Measurements from ENCODE around the gene C1QBP. TPM values are rescaled to one million over a fixed set of nuclear protein-coding genes. Genes with fewer than 3 reads are reported as not detected.

C1QBP gene, protein sequence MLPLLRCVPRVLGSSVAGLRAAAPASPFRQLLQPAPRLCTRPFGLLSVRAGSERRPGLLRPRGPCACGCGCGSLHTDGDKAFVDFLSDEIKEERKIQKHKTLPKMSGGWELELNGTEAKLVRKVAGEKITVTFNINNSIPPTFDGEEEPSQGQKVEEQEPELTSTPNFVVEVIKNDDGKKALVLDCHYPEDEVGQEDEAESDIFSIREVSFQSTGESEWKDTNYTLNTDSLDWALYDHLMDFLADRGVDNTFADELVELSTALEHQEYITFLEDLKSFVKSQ
- 100 to 1,000 TPM; 157 to 179 (median 170) TPM for polyA plus RNA-seq (ENCODE audit: insufficient read length in 4 of 4)

DNA sequence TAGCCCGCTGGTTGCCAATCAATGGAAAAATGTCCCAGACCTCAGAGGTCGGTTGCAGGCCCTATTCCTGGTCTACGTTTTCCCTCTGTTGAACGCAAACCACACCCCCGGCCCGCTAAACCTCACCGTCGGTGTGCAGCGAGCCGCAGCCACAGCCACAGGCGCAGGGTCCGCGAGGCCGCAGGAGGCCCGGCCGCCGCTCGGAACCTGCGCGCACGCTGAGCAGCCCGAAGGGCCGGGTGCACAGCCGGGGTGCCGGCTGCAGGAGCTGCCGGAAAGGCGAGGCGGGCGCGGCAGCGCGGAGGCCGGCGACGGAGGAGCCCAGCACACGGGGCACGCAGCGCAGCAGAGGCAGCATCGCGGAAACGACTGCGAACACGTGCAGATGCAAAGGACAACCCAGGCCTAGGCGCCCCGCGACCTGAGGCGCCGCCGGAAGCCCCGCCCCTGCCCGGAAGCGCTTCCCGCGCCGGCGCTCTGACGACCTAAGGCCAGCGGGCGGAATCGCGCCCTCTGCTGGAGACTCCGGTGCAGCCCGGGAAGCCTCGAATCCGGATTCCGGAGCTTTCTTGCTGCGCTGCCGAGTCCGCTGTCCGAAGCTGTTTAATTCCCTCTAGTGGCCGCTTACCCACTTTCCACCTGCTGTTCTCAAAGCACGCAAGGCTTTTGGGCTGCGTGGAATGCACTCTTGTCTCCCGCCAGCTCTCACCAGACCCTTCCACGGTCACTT is at the start of gene C1QBP:
Gene C1QBP (minus strand): TSS at position 440 of the 730 bp plus-strand sequence. CDS start 82 bp downstream, at position 358.
- DNase-seq (ENCODE audit: low read depth in 4 of 4, low spot score in 3 of 4): peak; percentile 86 to 94 (median 90)

DNA sequence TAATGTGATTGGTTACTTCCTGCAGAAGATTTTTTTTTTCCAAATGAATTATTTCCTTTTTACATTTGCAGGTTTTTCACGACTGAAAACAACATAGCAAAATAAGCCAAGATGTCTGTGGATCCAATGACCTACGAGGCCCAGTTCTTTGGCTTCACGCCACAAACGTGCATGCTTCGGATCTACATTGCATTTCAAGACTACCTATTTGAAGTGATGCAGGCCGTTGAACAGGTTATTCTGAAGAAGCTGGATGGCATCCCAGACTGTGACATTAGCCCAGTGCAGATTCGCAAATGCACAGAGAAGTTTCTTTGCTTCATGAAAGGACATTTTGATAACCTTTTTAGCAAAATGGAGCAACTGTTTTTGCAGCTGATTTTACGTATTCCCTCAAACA is 49.8 kb upstream of the C1QBP start:
- no peak for DNase-seq (ENCODE audit: low read depth in 4 of 4, low spot score in 3 of 4)

DNA sequence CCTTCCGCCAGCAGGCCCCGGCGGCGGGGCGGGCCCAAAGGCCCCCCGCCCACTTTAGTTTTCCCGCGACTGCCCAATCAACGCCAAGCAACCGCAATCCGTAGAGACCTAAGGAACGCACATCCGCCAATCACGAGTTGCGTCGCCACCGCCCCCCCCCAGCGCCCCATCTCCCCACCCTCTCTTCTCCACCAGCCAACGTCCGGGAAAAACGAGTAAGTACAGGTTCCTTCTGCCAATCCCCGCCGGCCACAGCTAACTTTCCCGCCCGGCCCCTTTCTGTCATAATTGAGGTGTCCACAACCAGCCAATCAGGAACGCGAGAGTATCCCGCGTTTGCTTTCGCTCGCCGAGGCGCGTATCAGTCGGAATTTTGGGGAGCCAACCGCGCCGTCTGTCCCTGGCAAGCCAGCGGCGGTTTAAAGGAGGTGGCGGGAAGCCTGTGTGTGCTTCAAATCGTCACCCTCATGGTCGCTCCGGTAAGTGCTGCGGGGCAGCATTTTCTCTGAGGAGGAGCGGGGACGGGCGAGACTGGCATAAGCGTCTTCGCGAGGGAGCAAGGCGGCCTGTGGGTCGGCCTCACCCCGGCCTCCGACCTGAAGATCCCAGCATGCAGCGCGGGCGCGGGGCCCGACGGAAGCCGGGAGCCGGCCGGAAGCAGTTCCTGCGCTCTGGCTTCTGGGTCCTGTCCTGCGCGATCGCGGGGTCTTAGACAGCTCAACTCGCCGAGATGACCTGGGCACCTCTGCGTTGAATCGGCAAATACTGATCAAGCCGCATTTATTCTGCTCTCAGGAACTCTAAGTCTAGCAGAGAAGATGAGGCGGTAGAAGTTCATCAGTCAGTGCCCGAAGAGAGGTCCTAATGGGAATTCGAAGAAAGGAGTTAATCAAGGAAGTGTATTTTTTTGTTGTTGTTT is 47.5 kb upstream of the C1QBP start, which contains the start of gene MIS12:
Gene MIS12 (plus strand): TSS at position 361 of the 919 bp plus-strand sequence. CDS start 2,297 bp downstream, outside the sequence.
- DNase-seq (ENCODE audit: low read depth in 4 of 4, low spot score in 3 of 4): peak; percentile 93 to 98 (median 96)

DNA sequence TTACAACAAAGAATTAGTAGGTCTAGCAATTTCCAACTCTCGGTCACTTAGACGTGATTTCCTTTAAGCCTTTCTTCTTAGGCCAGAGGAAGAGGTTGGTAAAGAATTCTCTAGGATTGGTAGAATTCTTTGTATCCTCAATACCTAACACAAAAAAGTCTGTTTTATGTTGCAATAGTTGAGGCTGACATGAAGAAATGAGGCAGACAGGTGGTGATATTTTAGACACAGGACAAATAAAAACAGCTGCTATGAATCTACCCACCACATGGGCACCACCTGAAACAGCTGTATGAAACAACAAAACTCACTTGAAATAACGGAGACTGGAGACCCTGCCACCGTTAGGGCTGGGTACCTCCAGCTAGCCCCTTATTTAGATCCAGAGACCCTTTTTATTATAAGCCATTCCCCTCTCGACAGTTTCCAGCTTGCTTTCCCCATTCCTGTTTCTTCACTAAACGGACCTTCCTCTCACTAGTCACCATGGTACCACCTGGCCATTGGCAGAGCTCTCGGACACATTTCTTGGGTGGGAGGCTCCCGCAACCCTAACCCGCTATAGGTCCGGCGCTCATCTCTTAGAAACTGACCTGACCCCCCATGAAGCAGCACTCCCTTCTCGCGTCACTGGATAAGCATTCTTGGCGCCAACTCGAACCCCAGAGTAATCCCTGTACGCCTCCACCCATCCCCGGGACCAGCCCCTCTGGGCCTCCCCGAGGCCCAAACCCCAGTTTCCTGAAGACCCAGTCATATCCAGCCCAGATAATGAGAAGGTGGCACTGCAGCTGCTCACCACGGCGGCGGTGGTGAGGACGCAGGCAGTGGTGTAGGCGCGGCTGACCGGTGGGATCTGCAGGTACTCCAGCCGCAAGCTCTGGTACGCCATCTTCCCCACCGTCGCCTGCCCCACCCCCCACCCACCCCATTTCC is 46.6 kb upstream of the C1QBP start, which contains the start of gene DERL2:
Gene DERL2 (minus strand): TSS at position 909 of the 936 bp plus-strand sequence. CDS start 17 bp downstream, at position 892.
- DNase-seq (ENCODE audit: low read depth in 4 of 4, low spot score in 3 of 4): no peak

DNA sequence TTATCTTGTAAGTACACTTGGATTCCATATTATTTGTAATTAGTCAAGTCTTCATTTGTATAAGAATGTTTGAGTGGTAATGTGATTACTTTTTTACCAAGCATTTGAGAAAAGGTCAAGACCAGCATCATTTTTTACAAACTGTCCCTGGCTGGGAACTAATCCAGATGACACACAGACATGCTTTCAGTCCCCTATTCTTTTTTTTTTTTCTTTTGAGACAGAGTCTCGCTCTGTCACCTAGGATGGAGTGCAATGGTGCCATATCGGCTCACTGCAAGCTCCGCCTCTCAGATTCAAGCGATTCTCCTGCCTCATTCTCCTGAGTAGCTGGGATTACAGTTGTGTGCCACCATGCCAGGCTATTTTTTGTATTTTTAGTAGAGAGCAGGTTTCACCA is 42.5 kb upstream of the C1QBP start:
- no peak for DNase-seq (ENCODE audit: low read depth in 4 of 4, low spot score in 3 of 4)

DNA sequence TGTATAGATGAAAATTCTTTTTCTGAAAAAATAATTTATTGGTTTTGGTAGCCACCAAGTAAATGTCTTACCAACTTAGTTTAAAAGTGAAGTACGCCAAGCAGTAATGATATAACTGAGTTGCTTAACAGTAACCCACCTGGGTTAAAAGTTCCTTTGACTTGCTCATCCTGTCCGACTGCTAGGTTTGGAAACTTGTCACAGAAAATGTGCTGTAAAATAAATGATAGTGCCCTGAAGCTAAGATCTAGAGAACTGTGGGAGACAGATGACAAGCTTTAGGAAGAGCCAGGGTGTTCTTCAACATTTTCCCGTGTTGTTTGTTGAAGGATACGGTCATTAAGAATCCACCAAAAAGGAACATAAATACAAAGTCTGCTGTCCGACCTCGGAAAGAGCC is 42.0 kb upstream of the C1QBP start:
- no peak for DNase-seq (ENCODE audit: low read depth in 4 of 4, low spot score in 3 of 4)

DNA sequence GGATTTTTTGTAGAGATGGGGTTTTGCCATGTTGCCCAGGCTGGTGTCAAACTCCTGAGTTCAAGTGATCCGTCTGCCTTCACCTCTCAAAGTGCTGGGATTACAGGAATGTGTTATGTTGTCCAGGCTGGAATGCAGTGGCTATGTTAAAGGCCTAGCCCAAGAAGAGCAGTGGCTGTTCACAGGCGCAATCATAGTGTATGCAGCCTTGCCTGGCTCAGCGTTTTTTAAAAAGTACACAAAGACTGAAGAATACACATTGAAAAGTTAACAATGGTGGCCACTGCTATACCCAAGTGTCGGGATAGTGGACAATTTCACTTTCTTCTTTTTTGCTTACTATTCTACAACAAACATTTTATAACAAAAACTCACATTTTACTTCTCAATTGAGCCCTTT is 40.0 kb upstream of the C1QBP start:
- DNase-seq (ENCODE audit: low read depth in 4 of 4, low spot score in 3 of 4): no peak

DNA sequence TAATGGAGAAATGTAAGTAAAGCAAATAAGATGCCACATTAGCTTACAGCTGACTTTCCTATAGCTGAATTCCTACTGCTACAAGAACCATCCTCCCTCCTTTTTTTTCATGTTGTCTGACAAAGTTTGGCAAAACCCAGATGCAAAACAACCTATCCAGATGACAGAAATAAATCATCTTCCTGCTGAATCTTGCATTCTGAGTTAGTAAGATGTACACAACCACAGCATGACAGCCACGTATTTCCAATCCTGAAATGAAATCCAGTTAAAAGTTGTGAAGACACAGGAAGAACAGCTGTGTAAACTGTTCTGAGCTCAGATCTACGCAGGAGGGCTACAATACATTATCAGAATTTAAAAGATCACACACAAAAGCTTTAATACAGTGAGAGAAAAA is 35.0 kb upstream of the C1QBP start:
- no peak for DNase-seq (ENCODE audit: low read depth in 4 of 4, low spot score in 3 of 4)

DNA sequence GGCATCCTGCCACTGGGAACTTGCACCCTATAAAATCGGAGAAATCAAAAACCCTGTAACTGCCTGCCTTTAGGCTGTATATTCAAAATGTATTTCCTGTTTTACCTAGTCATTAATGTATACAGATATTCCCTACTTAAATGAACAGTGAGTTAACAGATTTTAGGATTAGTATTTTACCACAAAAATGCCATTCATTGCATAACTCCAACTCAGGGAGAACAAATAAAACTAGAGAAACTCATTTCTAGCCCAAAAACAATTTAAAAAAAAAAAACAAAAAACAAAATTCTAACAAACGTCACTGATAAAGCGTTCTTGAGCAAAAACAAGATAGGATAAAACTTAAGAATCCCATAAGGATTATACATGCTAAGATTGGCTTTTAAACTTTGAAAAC is 33.6 kb upstream of the C1QBP start:
- DNase-seq (ENCODE audit: low read depth in 4 of 4, low spot score in 3 of 4): no peak

DNA sequence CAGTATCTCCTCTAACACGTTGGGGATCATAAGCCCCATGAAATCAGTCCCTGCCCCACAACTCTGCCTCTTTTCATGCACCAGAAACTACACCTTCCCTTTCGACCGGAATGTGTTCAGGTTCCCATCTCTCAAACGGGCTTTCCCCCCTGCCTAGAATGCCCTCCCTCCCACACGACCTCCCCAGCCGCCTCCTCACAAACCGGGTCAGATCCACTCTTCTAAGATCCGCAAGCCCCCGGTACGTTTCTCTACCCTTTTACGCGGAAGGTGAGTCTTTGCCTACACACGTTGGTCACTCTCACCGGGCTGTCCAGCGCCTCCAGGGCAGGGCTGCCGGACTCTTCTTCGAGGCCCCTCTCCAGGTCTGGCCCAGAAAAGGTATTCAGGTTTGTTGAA is 29.1 kb upstream of the C1QBP start:
- DNase-seq (ENCODE audit: low read depth in 4 of 4, low spot score in 3 of 4): peak in 1 of 4 donors; percentile 10

DNA sequence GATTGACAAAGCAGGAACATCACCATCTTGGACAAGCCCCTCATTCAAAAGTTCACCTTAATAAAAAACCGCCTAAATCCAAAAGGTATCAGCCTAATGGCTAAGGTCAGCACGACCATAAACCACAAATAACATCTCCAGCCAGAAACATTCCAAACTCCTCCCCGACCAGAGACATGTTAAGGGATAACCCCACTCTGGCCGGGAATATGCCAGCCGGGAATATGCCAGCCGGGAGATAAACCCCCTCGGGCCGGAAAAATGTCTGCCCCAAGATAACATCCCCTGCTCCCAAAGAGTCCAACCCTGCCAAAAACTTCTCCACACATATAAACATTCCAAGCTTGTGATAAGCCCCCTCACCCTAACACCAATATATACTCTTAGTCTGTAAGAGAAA is 28.5 kb upstream of the C1QBP start:
- no peak for DNase-seq (ENCODE audit: low read depth in 4 of 4, low spot score in 3 of 4)

DNA sequence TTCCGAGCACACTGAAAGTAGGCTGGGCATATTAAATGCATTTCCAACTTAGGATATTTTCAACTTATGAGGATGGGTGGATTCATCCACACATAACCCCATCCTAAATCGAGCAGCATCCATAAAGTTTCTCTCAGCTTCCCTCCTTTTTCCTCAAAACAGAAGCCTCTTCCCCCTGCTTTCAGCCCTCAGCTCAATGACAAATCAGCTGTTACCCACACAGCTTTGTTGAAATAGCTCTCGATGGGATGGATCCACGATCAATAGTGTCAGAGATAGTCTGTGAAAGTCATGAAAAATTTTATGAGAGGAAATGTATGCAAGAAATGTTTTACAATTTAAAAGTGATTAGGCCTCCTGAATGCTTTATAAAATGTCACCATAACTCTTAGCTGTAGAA is 27.3 kb upstream of the C1QBP start:
- no peak for DNase-seq (ENCODE audit: low read depth in 4 of 4, low spot score in 3 of 4)

DNA sequence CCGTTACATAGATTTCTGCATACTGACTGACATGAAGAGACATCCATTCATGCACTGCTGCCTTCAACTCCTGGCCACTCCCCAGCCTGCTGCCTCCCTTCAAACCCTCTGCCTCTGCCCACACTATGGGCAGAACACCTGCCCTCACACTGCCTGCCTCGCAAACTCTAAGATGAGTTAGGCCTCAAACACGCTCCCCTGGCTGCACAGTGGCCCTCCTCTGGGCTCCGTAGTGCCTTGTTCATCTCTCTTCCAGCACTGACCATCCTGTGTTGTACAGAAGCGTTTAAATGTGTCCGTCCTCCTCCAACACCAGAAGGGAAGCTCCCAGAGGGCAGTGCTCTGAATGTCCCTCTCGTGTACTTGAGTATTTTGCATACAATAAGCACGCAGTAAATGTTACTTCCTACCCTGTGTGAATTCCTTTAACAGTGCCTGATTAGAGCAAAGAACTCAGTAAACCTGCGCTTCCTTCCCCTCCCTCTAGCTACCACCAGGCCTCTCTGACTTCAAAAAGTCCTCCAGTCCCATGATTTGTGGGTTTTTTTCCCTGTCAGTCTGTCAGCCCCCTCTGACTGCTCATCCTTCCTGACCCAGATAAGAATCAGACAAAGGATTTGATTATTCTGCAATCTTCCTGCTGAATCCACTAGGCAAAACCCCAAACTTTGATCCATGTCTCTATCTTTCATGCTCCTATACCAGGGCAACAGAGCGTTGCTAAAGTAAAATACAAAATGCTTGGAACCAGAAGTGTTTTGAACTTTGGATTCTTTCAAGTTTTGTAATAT is 26.0 kb upstream of the C1QBP start:
- no peak for DNase-seq (ENCODE audit: low read depth in 4 of 4, low spot score in 3 of 4)

DNA sequence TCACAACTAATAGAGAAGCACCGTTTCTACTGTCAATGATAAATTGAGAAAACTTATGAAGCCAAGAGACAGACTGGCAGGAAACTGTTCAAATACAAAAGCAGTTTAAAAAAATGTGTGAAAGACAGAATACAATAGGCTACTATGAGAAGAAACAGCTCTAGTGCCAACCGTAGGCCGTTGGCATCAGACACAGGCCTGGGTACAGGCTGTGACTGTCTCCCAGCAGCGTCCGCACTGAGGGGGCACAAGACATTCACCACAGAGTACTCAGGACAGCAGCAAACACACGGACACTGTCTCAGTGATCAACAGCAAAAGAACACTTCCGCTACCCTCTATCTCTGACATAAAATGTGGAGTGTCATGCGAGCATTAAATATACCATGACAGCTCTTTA is 7.8 kb upstream of the C1QBP start:
- no peak for DNase-seq (ENCODE audit: low read depth in 4 of 4, low spot score in 3 of 4)

DNA sequence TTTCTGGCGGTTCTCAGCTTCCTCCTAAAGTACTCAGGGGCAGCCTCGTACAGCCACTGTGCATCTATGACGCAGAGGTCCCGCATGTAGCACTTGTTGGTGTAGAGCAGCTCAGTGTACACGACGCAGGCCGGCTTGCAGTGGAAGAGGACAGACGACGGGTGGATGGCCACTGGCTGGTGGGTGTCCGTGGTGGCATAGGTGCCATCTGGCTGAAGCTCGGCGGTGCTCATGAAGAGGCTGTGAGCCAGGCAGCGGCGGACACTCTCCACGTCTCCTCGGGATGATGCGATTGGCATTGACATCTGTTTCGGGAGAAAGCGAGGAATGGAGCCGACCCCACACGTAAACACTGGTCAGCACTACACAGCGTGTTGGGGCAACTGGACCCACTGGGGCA is 5.3 kb upstream of the C1QBP start:
- no peak for DNase-seq (ENCODE audit: low read depth in 4 of 4, low spot score in 3 of 4)

DNA sequence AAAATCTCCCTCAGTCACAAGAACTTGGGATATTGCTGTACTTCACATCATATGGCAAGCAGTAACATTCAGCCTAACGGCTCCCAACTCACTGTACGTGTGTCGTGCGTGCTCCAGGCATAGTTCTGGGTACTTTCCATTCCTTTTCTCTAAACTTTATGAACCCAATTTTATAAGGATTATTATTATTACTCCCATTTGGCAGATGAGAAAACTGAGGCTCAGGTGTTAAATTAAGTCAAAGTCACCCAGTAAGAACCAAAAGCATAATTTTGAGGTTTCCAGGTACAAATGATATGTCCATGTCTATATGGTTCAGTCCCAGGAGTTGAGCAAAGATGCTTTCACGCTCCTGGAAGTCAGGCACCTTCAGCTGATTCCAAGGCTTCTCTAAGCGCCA is 4.8 kb upstream of the C1QBP start:
- DNase-seq (ENCODE audit: low read depth in 4 of 4, low spot score in 3 of 4): no peak

DNA sequence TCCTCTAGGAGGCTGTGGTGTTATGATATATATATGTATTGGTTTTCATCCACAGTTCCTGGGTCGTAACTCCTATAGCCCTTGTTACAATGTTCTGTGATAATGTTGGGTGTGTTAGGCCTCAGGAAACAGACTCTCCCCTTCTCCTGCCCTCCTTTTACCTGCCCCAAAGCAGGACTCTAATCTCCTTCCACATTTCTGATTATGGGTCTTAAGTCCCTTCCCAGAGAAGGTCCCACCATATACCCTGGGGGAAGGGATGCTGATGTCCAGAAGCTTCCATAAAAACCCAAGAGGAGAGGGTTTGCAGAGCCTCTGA is 450 bp upstream of the C1QBP start:
- DNase-seq (ENCODE audit: low read depth in 4 of 4, low spot score in 3 of 4): no peak

DNA sequence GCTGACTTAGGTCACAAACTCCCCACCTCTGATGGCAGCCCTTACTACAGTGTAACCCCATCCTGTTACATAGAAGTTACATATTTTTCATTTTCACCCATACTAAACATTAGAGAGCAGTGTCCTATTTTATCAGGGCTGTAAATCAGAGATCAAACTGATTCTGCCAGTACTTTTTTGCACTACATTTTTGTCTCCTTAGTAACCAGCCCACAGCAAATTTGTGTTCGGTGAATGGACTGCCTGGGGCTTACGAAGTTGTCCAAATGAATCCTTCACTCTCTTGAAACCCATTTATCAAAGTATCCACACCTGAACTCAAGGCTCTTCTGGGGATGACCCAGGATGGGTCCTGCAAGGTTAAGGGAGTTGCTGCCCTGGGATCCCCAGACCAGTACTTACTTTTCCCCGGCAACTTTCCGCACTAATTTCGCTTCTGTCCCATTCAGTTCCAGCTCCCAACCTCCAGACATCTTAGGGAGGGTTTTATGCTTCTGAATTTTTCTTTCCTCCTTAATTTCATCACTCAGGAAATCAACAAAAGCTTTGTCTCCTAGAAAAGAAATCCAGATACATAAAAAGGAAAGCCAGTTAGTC is 1.1 kb downstream of the C1QBP start:
- no peak for DNase-seq (ENCODE audit: low read depth in 4 of 4, low spot score in 3 of 4)
